H1 (cell line): Measurements from ENCODE around the gene ACBD4. TPM values are rescaled to one million over a fixed set of nuclear protein-coding genes. Genes with fewer than 3 reads are reported as not detected.

Experiments
- BACH1 ChIP-seq: IDR thresholded peaks from 2 replicates; pipeline ENCODE4 v1.6.1; 2012; ENCODE audit warnings: low read length, improper control_type of control experiment
- BRCA1 ChIP-seq: IDR thresholded peaks from 2 replicates; pipeline ENCODE4 v1.6.1; 2012; ENCODE audit warnings: low read depth, low read length, improper control_type of control experiment
- CHD2 ChIP-seq: IDR thresholded peaks from 2 replicates; pipeline ENCODE4 v1.6.1; 2012; ENCODE audit warnings: low read length, improper control_type of control experiment
- CHD7 ChIP-seq: fragments of 300-600 bp; sonication (generic); IDR thresholded peaks from 2 replicates; pipeline ENCODE4 v1.7.1; 2012; ENCODE audit warnings: low read length, moderate library complexity, mild to moderate bottlenecking, inconsistent platforms; ENCODE audit not compliant: insufficient replicate concordance
- E2F6 ChIP-seq: IDR thresholded peaks from 2 replicates; pipeline ENCODE4 v1.6.1; 2012; ENCODE audit warnings: inconsistent platforms
- MAFK ChIP-seq: IDR thresholded peaks from 2 replicates; pipeline ENCODE4 v1.6.1; 2012; ENCODE audit warnings: low read depth, mild to moderate bottlenecking, improper control_type of control experiment, low read length
- POU5F1 ChIP-seq: IDR thresholded peaks from 2 replicates; pipeline ENCODE4 v1.6.1; 2011; ENCODE audit warnings: low read depth, mild to moderate bottlenecking, low read length, moderate library complexity
- RXRA ChIP-seq: IDR thresholded peaks from 2 replicates; pipeline ENCODE4 v1.6.1; 2011; ENCODE audit warnings: low read depth, mild to moderate bottlenecking, low read length, moderate library complexity; ENCODE audit not compliant: insufficient read depth
- SIN3A ChIP-seq, 2 experiments: IDR thresholded peaks in 1 of 2; conservative IDR thresholded peaks in 1 of 2; 2 replicates each; pipeline ENCODE4 v1.6.1; 2011 to 2012; ENCODE audit warnings: low read length in 2 of 2, improper control_type of control experiment in 1 of 2, low read depth in 1 of 2, mild to moderate bottlenecking in 1 of 2
- TAF1 ChIP-seq: IDR thresholded peaks from 2 replicates; pipeline ENCODE4 v1.6.1; 2011; ENCODE audit warnings: mild to moderate bottlenecking, low read depth, low read length
- TAF7 ChIP-seq: optimal IDR thresholded peaks from 2 replicates; pipeline ENCODE3; 2011; ENCODE audit warnings: low read depth, mild to moderate bottlenecking, inconsistent platforms, low read length, moderate library complexity, borderline replicate concordance
- polyA plus RNA-seq, 7 experiments: library from polyadenylated mRNA; depleted of rRNA in 3 of 7; stranded (reverse) in 5 of 7; unstranded in 2 of 7; fragments of >200 nt in 5 of 7; fragments of 200-250 nt in 2 of 7; gene quantifications; 1 replicate in 5 of 7; 2 replicates in 1 of 7; 4 replicates in 1 of 7; pipeline versions ENCODE4 v1.2.1 to v1.2.3, GENCODE V29; 2011 to 2013; ENCODE audit warnings: missing spikeins in 2 of 7, mixed read lengths in 2 of 7
- total RNA-seq: library from RNA; stranded (reverse); fragmentation: NEBNext Ultra II Directional; extraction: Animal tissue kit (Norgen Biotek cat#: 25700); gene quantifications from 2 replicates; pipeline ENCODE4 v1.2.1, GENCODE V29; 2021

The ACBD4 gene
- total and polyA plus RNA-seq, 2 of the 8 experiments (the other 6 are each of a cell fraction or from before 2014, with no cell fraction given): 7.3 to 10.7 TPM

- TF ChIP-seq BACH1 (no peak), POU5F1 (no peak), CHD7 (no peak), RXRA (no peak), MAFK (no peak), SIN3A (conservative IDR thresholded peaks at IDR 0.05 in 1 of 2, IDR thresholded peaks at IDR 0.05 in 1 of 2; ENCODE audit: low read depth in 1 of 2, low read length in 2 of 2) (no peak), TAF1 (no peak), CHD2 (no peak), E2F6 (no peak), TAF7 (no peak), BRCA1 (no peak)
Observed at GRCh38 chr17:45170931-45171337, 35.4 kb downstream of the ACBD4 start (continued).
